Activated naive CD8-positive, alpha-beta T cell treated with anti-CD3 and anti-CD28 coated beads for 36 hours (primary cell): Measurements from ENCODE around the gene LYZL2. TPM values are rescaled to one million over a fixed set of nuclear protein-coding genes. Genes with fewer than 3 reads are reported as not detected.
"Not testable (repeated sequence)": the region's sequence is repeated elsewhere in the genome, so short reads cannot be mapped to it uniquely, and the experiment has no call there.

Experiments used
- DNase-seq: peaks from one replicate; pipeline ENCODE4 v3.0.0; 2021
- H3K27ac Mint-ChIP-seq: one replicate; pipeline ENCODE4 v1.8.0; 2022; ENCODE audit warnings: mild to moderate bottlenecking, moderate library complexity, mixed read lengths
- H3K27me3 Mint-ChIP-seq: one replicate; pipeline ENCODE4 v1.8.0; 2022; ENCODE audit warnings: mild to moderate bottlenecking, mixed read lengths
- H3K36me3 Mint-ChIP-seq: one replicate; pipeline ENCODE4 v1.8.0; 2021; ENCODE audit warnings: mild to moderate bottlenecking, mixed read lengths
- H3K4me1 Mint-ChIP-seq: one replicate; pipeline ENCODE4 v1.8.0; 2021; ENCODE audit warnings: mixed read lengths
- H3K4me3 Mint-ChIP-seq: one replicate; pipeline ENCODE4 v1.8.0; 2022; ENCODE audit warnings: mild to moderate bottlenecking, moderate library complexity, mixed read lengths
- H3K9me3 Mint-ChIP-seq: one replicate; pipeline ENCODE4 v1.8.0; 2022; ENCODE audit warnings: mixed read lengths
- total RNA-seq, 2 experiments: library from RNA; stranded (reverse); gene quantifications; one replicate each; pipeline ENCODE4 v1.2.3, GENCODE V29; 2021

Gene LYZL2
- total RNA-seq: not detected

- Mint-ChIP-seq H3K9me3 (no peaks in the 10 kb centered on the region), H3K27me3 (peaks cover 19% of the 10 kb centered on the region), H3K4me1 (no peaks in the 10 kb centered on the region)
Observed at GRCh38 chr10:30629653-30630052, at the start of gene LYZL2. Gene LYZL2 (minus strand): TSS chr10:30629753. CDS start chr10:30626915, 2,838 bp downstream.

GRCh38 chr10:30677616-30678015 lies 48.1 kb upstream of the LYZL2 start:
- H3K27me3 Mint-ChIP-seq: peaks cover 18% of the 10 kb centered on the region
- H3K4me1 Mint-ChIP-seq, H3K36me3 Mint-ChIP-seq, DNase-seq, H3K4me3 Mint-ChIP-seq, H3K27ac Mint-ChIP-seq, H3K9me3 Mint-ChIP-seq: not testable (repeated sequence)

More at GRCh38 chr10:30629653-30630052, at the start of gene LYZL2:
- DNase-seq: no peak
- Mint-ChIP-seq H3K27ac (no peak within 1 kb of the TSS), H3K36me3 (no peaks in the 10 kb centered on the region), H3K4me3 (no peak within 1 kb of the TSS)

GRCh38 chr10:30677146-30677545 lies 47.6 kb upstream of the LYZL2 start:
- H3K9me3 Mint-ChIP-seq, DNase-seq, H3K36me3 Mint-ChIP-seq, H3K27ac Mint-ChIP-seq, H3K4me3 Mint-ChIP-seq, H3K4me1 Mint-ChIP-seq: not testable (repeated sequence)
- peaks cover 18% of the 10 kb centered on the region for H3K27me3 Mint-ChIP-seq

GRCh38 chr10:30675791-30676718 lies 46.5 kb upstream of the LYZL2 start:
- H3K27me3 Mint-ChIP-seq: peaks cover 8% of the 10 kb centered on the region
- no peaks in the 10 kb centered on the region for H3K36me3 Mint-ChIP-seq
- DNase-seq: no peak
- H3K9me3 Mint-ChIP-seq: peaks cover 5% of the 10 kb centered on the region
- H3K4me1 Mint-ChIP-seq: no peaks in the 10 kb centered on the region
- no peak overlapping the region for H3K27ac Mint-ChIP-seq
- H3K4me3 Mint-ChIP-seq: no peak overlapping the region

GRCh38 chr10:30674796-30675195 lies 45.2 kb upstream of the LYZL2 start:
- no peak overlapping the region for H3K4me3 Mint-ChIP-seq
- peaks cover 2% of the 10 kb centered on the region for H3K9me3 Mint-ChIP-seq
- peaks cover 9% of the 10 kb centered on the region for H3K27me3 Mint-ChIP-seq
- no peaks in the 10 kb centered on the region for H3K36me3 Mint-ChIP-seq
- H3K27ac Mint-ChIP-seq: no peak overlapping the region
- no peak for DNase-seq
- H3K4me1 Mint-ChIP-seq: no peaks in the 10 kb centered on the region

GRCh38 chr10:30673262-30673661 lies 43.7 kb upstream of the LYZL2 start:
- not testable (repeated sequence) for H3K36me3 Mint-ChIP-seq, H3K4me1 Mint-ChIP-seq, H3K27ac Mint-ChIP-seq, H3K4me3 Mint-ChIP-seq, DNase-seq, H3K9me3 Mint-ChIP-seq
- H3K27me3 Mint-ChIP-seq: peaks cover 13% of the 10 kb centered on the region

- not testable (repeated sequence) for H3K9me3 Mint-ChIP-seq, H3K4me3 Mint-ChIP-seq, H3K27ac Mint-ChIP-seq, H3K36me3 Mint-ChIP-seq, DNase-seq, H3K4me1 Mint-ChIP-seq
- H3K27me3 Mint-ChIP-seq: peaks cover 13% of the 10 kb centered on the region
Observed at GRCh38 chr10:30672338-30672737, 42.8 kb upstream of the LYZL2 start.

- Mint-ChIP-seq H3K4me1 (no peaks in the 10 kb centered on the region), H3K4me3 (peak overlapping the region; percentile 50), H3K27ac (no peak overlapping the region), H3K36me3 (no peaks in the 10 kb centered on the region), H3K27me3 (peaks cover 13% of the 10 kb centered on the region), H3K9me3 (no peaks in the 10 kb centered on the region)
- DNase-seq: no peak
Observed at GRCh38 chr10:30671026-30671616, 41.6 kb upstream of the LYZL2 start.

- not testable (repeated sequence) for DNase-seq, H3K36me3 Mint-ChIP-seq, H3K4me3 Mint-ChIP-seq, H3K4me1 Mint-ChIP-seq, H3K27ac Mint-ChIP-seq, H3K9me3 Mint-ChIP-seq
- H3K27me3 Mint-ChIP-seq: peaks cover 13% of the 10 kb centered on the region
Observed at GRCh38 chr10:30667982-30668381, 38.4 kb upstream of the LYZL2 start.

- not testable (repeated sequence) for H3K4me1 Mint-ChIP-seq, DNase-seq, H3K36me3 Mint-ChIP-seq, H3K27ac Mint-ChIP-seq, H3K4me3 Mint-ChIP-seq, H3K9me3 Mint-ChIP-seq
- peaks cover 16% of the 10 kb centered on the region for H3K27me3 Mint-ChIP-seq
Observed at GRCh38 chr10:30663403-30663802, 33.9 kb upstream of the LYZL2 start.

- H3K27me3 Mint-ChIP-seq: peaks cover 20% of the 10 kb centered on the region
- H3K9me3 Mint-ChIP-seq: no peaks in the 10 kb centered on the region
- no peaks in the 10 kb centered on the region for H3K36me3 Mint-ChIP-seq
- no peak overlapping the region for H3K4me3 Mint-ChIP-seq
- H3K4me1 Mint-ChIP-seq: no peaks in the 10 kb centered on the region
- no peak for DNase-seq
- no peak overlapping the region for H3K27ac Mint-ChIP-seq
Observed at GRCh38 chr10:30662814-30663213, 33.3 kb upstream of the LYZL2 start.

GRCh38 chr10:30660314-30660713 lies 30.8 kb upstream of the LYZL2 start:
- H3K27me3 Mint-ChIP-seq: peaks cover 40% of the 10 kb centered on the region
- H3K27ac Mint-ChIP-seq, DNase-seq: not testable (repeated sequence)

GRCh38 chr10:30656233-30656632 lies 26.7 kb upstream of the LYZL2 start:
- DNase-seq: no peak
- no peaks in the 10 kb centered on the region for H3K9me3 Mint-ChIP-seq
- peaks cover 56% of the 10 kb centered on the region for H3K27me3 Mint-ChIP-seq
- no peak overlapping the region for H3K27ac Mint-ChIP-seq
- no peaks in the 10 kb centered on the region for H3K4me1 Mint-ChIP-seq
- no peaks in the 10 kb centered on the region for H3K36me3 Mint-ChIP-seq
- no peak overlapping the region for H3K4me3 Mint-ChIP-seq

More at GRCh38 chr10:30660314-30660713, 30.8 kb upstream of the LYZL2 start:
- not testable (repeated sequence) for H3K4me3 Mint-ChIP-seq, H3K36me3 Mint-ChIP-seq, H3K9me3 Mint-ChIP-seq, H3K4me1 Mint-ChIP-seq

- not testable (repeated sequence) for H3K4me3 Mint-ChIP-seq, H3K36me3 Mint-ChIP-seq, H3K27ac Mint-ChIP-seq, H3K9me3 Mint-ChIP-seq, DNase-seq, H3K4me1 Mint-ChIP-seq
- H3K27me3 Mint-ChIP-seq: peaks cover 54% of the 10 kb centered on the region
Observed at GRCh38 chr10:30655001-30655400, 25.4 kb upstream of the LYZL2 start.

GRCh38 chr10:30651470-30652397 lies 22.2 kb upstream of the LYZL2 start:
- not testable (repeated sequence) for H3K4me1 Mint-ChIP-seq, H3K4me3 Mint-ChIP-seq, H3K9me3 Mint-ChIP-seq, H3K36me3 Mint-ChIP-seq, DNase-seq, H3K27ac Mint-ChIP-seq
- peaks cover 50% of the 10 kb centered on the region for H3K27me3 Mint-ChIP-seq
